Measurements from ENCODE around the gene SPPL3.
A peak's percentile ranks its signal among the peaks of the same experiment; 100 is the strongest.
"Not testable (repeated sequence)": the region's sequence is repeated elsewhere in the genome, so short reads cannot be mapped to it uniquely, and the experiment has no call there.

The SPPL3 gene

DNA sequence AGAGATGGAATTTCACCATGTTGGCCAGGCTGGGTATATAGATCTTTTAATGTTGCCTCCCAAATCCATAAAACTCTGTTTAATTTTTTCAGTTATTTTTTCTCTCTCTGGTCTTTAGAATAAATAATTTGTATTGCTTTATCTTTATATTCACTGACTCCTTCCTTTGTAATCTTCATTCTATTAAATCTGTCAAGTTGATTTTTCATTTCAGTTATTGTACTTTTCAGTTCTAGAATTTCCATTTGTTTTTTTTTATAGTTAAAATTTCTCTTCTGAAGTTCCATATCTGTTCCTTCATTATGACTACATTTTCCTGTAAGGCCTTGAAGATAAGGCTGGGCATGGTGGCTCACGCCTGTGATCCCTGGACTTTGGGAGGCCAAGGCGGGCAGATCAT lies 13.6 kb upstream of the SPPL3 start:
- DNase-seq: no peak

DNA sequence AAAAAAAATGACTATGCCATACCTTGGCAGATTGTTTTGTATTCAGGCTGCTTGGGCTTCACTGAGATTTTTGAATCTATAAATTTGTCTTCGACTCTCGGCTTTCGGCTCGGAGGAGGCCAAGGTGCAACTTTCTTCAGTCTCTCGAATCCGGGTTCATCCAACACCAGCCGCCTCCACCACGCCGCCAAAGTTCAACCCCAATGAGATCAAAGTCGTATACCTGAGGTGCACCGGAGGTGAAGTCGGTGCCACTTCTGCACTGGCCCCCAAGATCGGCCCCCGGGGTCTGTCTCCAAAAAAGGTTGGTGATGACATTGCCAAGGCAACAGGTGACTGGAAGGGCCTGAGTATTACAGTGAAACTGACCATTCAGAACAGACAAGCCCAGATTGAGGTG lies 12.4 kb upstream of the SPPL3 start:
- no peak for DNase-seq

DNA sequence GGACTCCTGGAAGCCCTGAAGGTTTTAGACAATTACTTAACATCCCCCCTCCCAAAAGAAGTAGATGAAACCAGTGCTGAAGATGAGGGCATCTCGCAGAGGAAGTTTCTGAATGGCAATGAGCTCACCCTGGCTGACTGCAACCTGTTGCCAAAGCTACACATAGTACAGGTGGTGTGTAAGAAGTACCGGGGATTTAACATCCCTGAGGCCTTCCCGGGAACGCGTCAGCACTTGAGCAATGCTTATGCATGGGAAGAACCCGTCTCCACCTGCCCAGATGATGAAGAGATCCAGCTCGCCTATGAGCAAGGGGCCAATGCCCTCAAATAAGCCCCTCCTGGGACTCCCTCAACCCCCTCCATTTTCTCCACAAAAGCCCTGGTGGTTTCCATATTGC lies 10.6 kb upstream of the SPPL3 start:
- DNase-seq: no peak

DNA sequence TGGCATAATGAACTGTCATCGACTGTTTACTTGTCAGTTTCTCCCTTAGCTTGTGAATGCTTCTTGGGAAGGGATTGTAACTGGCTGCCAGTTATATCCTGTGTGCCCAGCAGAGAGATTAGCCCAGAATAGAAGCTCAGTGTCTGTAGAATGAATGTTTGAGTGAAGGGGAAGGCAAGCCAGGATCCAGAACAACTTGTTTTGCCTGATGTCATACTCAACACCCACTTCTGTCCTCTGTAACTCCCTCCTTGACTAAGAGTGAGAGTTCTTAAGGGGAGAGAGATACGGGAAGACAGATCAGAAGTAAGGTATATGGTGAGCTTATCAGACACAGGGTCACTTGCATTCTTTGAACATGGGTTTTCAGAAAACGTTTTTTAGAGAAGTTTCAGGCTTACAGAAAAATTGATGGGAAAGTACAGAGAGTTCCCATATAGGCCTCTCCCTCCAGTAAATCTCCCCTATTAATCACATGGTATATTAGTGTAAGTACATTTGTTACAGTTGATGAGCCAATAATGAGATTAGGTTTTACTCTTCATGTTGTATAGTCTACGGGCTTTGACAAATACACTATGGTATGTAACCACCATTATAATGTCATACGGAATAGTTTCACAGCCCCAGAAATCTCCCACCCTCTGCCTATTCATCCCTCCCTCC lies 5.6 kb upstream of the SPPL3 start:
- DNase-seq: no peak

DNA sequence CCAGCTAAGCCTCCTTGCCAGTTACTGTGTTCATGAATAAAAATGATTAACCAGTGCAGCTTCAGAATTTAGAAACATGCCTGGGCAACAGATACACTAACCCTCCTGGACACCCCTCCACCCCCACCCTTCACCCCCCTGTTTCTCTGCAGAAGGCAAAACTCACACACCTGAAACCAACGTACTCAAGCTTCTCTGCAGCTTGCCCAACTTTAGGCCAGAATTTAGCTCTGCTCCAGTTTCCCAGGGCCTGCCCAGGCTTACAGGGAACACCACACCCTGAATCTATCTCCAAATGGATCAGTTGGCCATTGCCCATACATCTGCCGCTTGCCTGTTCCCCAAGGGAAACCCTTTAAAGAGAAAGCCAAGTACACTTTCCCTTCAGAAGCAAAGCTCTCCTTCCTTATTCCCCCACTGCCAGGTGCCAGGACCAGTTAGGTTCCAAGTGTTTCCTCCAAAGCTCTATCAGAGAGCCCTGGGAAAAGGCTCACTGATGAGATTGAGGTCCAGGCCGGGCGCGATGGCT lies 1.8 kb upstream of the SPPL3 start:
- no peak for DNase-seq

DNA sequence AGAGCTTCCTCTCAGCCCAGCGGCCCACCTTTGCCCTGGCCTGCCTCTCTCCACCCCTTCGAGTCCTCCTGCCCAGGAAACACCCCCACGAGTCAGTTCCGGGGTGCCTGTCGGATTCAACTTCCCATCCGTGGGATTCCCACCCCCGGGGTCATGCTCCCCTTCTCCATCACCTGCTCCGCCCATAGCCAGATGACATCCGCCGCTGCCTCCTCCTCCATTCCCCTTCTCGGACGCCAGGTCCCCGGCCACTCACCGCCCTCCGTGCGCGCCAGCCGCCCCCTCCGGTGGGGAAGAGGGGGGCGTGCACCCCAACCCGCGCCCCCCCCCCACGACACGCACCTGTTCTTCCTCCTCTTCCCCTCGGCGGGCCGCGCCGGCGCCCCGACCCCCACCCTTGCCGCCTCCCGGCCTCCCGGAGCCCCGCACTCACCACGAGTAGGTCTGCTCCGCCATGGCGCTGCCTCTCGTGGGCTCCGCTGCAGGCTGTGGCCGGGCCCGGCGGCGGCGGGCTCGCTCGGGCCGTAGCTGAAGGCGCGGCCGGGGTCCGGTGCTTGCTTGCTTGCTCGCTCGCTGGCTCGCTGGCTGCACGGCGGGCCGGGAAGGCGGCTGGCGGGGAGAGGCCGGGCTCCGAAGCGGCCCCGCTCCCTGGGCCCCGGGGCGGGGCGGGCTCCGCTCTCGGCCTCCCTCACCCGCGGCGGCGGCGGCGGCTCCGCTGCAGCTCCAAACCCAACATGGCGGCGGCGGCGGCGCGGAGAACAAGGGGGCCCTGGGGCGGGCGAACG lies 554 bp downstream of the SPPL3 start:
- peak; percentile 47 to 73 (median 61) for DNase-seq

DNA sequence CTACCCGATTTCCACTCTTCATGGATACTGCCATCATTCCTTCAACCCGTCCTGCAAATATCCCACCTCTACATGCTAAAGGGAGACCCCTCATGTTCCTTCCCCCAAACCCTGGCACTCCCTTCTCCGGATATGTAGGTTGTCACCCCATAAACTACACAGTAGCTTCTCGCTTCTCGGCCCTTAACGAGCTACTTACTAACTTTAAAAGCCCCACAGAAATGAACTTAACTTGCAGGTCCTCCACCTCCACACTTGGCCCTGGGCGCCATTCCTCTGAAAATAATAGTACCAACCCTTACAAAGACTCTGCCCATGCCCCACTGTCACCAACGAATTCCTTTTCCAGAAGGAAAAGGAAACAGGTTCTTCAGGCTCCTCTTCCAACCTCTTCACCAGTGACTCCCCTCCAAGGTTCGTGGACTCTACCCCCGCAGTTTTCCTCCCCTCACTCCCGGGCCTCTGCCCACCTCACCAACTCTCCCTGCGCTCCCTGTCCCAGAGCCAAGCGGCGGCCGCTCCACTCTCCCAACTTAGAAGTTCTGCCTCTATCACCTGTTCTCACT lies 1.2 kb downstream of the SPPL3 start:
- no peak for DNase-seq

DNA sequence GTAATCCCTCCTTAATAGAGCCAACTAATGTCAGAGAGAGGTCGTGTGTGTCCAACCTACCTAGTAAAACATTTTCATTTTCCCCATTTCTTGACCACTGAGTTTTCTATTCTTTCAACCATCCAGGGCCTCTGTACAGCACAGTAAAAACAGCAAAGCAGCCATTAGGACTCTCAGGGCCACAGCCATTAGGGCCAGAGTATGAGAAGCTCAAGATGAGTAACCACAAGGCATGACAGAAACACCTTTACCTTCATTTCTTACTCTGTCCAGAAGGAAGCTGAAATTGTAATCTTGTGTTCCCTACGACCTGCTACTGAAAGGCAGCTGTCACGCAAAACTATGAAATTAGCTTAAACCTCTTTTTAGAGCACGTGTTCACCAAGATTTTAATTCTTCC lies 2.3 kb downstream of the SPPL3 start:
- no peak for DNase-seq

DNA sequence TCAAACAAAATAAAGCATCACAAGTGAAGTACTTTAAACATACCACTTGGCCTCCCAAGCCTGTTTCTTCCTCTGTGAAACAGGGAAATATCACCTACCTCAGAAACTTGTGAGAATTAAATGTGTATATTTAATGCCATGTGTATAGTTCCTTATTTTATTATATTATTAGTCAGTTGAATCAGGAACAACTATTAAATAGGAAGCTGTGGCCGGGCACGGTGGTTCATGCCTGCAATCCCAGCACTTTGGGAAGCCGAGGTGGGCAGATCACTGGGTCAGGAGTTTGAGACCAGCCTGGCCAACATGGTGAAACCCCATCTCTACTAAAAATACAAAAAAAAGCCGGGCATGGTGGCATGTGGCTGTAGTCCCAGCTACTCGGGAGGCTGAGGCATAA lies 3.1 kb downstream of the SPPL3 start:
- DNase-seq: not testable (repeated sequence)

DNA sequence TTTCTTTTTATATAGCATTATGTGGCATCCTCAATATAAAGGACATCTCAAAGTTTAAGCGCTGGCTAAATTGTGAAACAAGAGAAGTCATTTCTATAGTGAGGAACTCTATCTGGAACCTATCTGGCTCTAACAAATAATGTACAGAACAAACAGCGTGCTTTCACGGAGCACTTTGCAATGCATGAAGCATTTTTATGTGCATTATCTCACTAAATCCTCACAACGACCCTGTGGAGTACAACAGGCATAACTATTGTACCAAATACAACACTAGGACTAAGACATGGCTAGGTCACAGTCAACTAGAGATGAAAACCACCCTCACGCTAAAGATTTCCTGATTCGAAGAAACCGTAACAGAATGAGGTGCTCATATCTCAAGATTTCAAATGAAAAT lies 8.6 kb downstream of the SPPL3 start:
- DNase-seq: no peak

DNA sequence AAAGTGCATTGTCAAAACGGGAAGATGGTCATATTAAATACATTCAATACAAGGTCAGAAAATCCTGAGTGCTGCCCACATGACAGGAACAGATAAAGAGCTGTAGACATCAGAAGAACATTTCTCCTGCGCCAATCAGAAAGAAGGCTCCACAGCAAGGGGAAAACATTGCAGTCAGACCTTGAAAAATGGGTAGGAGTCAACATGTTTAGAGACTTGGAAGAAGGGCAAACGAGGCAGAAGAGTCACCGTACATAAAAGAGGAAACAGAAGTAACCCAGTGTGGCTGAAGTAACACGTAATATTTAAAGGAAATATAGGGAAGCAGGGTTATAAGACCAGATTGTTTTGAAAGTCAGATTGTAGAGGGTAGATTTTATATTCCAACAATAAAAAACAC lies 11.9 kb downstream of the SPPL3 start:
- DNase-seq: no peak

DNA sequence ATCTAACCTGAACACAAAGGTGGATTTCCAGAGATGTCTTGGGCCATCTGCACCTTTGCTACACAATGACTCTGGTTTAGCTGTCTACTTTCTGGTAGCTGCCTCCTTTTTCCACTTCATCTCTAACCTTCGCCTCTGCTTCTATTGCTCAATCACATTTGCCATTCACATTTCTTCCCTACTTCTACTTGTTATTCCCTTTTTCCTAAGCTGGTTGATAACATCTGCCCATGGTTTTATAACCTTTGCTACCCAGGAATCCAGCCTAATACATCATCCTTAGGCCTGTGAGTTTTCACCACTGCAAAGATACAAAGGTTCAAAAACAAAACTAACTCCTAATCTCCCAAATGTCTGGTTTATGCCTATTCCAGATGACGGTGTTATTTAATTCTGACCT lies 13.2 kb downstream of the SPPL3 start:
- no peak for DNase-seq

DNA sequence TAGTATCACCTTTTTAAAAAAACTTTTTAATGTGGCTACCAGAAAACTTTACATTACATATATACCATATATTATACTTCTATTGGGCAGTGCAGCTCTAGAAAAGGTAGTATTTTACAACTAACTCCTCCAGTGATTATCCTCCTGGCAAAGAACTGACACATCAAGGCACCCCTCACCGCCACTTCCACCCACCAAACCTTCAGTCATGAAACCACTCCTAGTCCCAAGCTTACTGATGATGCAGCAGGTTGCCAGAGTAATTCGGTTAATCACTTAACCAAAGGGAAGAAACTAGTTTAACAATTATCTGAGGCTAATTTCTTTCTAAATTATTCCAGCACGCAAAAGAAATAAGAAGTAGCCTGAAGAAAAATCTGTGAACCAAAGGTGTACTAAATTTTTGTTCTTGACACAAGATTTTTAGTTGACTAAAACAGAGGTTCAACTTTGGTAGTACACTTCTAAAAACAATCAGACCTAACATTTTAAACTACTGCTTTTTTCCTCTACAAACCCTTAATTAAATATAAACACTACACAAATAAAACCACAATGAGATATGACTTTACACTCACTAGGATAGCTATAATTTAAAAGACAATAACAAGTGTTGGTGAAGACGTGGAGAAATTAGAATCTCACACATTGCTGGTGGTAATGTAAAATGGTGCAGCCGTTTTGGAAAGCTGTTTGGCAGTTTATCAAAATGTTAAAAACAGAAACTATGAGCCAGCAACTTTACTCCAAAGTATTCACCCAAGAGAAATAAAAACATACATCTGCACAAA lies 16.7 kb downstream of the SPPL3 start:
- DNase-seq: peak in 1 of 5 experiments; percentile 66

DNA sequence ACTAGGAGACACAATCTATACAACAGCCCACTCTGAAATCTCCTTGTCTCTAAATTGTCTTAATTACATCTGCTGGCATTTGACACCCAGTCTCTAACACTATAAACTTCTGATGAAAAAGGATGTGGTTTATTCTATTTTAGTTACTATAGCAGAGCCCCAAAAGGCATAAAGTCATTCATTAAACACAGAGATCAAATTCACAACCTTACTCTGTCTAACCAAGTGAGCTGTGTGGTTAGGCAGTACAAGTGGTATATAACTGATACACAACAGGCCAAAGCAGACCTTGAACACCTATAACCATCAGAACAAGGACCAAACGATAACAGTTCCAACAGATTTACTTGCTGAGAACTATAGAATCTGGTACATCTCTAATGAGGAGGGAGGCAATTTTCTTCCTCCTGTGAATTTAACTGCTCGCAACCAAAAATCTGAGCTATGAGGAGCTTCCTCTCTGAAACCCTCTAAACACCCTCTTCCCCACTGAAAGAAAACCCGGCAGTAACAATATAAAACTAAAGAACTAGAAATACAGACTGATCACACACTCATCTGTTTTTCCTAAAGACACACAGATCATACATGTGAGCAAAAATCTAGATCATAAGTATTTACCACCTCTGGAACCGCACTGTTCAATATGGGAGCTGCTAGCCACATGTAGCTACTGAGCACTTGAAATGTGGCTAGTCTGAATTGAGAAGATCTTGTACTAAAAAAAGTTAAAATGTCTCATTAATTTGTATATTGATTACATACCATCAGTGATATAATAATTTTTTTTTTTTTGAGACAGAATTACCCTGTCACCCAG lies 17.7 kb downstream of the SPPL3 start:
- peak in 1 of 5 experiments; percentile 86 for DNase-seq

DNA sequence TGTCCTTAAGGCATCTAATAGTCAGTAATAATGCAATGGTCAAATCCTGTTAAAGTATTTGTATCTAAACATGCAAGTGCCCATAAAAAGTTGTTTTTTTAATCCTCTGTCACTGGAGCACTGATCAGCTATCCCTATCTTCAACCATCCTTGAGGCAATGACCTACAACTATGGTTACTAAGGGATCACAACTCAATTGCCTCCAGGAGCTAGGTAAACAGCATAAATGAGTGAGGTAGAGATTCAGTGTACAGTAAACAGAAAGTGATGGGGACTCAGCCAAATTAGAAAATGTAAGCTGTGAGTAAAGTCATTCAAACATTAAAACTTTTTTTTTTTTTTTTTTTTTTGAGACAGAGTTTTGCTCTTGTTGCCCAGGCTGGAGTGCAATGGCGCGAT lies 18.6 kb downstream of the SPPL3 start:
- peak in 1 of 5 experiments; percentile 31 for DNase-seq

DNA sequence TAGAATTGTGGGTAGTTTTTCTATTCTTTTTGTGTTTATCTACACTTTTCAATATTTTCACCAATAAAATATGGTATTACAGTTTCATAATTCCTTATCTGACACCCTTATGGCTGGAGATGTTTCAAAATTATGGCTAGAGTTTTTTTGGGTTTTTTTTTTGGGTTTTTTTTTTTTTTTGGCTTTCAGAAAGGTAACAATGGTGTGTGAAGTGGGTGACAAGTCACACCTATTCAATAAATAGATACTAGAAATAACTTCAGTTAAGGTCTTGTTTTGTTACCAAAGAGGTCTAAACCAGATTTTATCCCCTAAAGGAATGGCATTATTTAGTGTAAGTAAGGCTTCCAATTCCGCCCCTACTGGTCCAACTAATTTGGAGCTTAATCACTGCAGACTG lies 19.5 kb downstream of the SPPL3 start:
- DNase-seq: no peak

DNA sequence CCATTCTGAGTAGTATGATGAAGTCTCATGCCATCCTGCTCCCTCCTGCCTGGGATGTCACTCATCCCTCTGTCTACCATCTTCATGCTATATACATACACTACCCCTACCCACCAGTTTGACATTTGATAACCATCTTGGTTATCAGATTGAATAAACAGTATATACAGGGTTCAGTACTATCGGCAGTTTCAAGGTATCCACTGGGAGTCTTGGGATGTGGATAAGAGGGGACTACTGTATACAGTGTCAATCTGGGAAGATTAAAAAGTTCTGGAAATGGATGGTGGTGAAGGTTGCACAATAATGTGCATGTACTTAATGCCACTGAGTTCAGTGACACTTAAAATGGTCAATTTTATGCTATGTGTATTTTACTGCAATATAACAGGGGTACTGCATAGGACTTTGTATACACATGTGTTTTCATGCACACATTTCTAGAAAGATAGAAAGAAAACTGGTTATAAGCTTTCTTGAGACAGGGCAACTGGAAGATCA lies 22.1 kb downstream of the SPPL3 start:
- DNase-seq: no peak

DNA sequence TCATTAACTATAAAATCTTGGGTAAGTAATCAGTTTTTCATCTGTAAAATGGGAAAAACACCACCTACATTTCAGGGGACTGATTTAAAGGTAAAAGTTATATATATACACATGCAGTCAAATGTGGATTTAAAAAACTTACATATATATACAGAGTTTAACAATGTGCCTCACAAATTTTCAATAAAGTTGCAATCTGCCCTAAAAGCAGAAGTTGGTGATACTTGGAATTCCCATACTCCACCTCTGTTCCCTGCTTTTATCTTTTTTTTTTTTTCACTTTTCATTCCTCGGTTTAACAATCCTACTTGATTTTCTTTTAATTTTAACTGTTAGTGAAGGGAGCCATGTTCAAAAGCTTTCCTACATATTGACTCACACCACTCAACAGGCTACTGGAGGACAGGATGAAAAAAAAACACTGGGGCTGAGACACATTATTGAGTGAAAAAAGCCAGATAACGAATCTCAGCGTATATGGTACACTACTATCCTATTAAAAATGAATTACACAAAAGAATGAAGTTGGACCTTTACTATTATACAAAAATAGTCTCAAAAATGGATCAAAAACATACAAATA lies 24.3 kb downstream of the SPPL3 start:
- no peak for DNase-seq

DNA sequence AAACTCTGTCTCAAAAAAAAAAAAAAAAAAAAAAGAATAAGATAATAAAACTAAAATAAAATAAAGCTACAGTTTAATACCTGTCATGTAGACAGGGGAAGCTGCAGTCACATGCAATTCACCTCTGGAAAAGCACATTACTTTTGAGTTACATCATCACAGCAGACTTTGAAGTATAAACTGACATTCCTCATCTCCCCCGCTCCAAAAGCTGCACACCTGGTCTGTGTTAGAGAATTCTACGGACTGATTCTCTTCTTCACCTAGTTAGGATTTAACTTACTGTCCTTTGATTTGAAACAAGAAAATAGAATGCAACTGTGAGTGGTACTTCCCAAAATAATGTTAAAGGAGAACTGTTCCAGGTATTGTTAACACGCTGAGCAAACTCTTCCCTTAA lies 25.1 kb downstream of the SPPL3 start:
- no peak for DNase-seq

DNA sequence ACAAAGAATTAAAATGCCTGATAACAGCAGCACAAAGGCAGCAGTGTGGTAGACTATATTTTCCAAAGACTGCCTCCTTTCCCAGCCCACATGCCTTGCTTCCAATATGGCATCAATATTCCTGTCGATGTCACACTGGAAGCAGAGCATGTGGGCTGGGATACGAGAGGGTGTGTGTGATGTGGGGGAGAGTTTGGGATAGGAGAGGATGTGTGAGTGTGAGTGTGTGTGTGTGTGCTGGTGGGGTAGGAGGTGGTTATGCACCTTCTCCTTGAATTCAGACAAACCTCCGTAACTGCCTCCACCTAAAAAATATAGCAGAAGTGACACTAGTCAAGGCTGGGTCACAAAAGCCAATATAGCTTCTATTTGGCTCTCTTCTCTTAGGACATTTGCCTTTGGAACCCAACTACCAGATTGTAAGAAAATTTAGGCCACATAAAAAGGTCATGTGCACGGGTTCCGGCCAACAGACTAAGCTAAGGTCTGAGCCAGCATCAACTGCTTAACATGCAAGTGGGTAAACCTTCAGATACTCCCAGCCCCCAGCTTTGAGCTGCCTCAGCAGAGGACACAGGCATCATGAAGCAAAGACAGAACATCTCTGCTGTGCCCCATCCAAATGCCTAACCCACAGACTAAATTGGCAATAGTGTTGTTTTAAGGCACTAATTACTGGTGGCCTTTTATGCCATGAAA lies 29.5 kb downstream of the SPPL3 start:
- no peak for DNase-seq

DNA sequence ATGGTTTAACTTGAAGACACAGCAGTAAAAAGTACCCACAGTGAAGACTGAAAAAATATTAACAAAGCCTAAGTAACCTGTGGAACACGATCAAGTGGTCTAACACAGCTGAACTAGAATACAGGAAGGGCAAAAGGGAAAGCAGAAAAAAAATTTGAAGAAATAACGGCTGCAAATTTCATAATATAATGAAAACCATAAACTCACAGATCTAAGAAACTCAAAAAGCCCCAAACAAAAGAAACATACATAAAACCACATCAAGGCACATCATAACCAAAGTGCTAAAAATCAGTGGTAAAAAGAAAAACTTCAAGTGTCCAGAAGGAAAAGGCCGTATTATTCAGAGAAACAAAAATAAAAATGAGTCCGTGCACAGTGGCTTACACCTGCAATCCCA lies 30.9 kb downstream of the SPPL3 start:
- no peak for DNase-seq

Data from T-helper 2 cell (primary cell).